Panc1 (cell line): ENCODE results near the gene IGF2BP1. TPM values are rescaled to one million over a fixed set of nuclear protein-coding genes. Genes with fewer than 3 reads are reported as not detected.

Experiments used
- ATAC-seq: fragments of 200-7000 bp; cut with Tn5 transposase; 2 replicates; pipeline ENCODE4 v1.9.1; 2020; ENCODE audit warnings: mild to moderate bottlenecking, moderate library complexity
- BruUV-seq: library from RNA; stranded (reverse); fragments of 400-500 nt; replicated peaks from 2 replicates; lab custom pipeline; 2021; lab: Mats Ljungman, UMichigan
- CTCF ChIA-PET: fragments of 300-600 bp; sonication (Branson Sonifier 250); formaldehyde crosslinking; loops from one replicate; lab custom pipeline; 2022; ENCODE audit warnings: antibody characterized with exemption; lab: Charles Lee
- POLR2A ChIA-PET: fragments of 300-600 bp; sonication (Branson Sonifier 250); formaldehyde crosslinking; loops from one replicate; lab custom pipeline; 2022; ENCODE audit warnings: antibody characterized with exemption; lab: Charles Lee
- DNase-seq: peaks from one replicate; pipeline ENCODE4 v3.0.0-alpha.2; 2010; ENCODE audit warnings: low read depth, low spot score
- H3K27ac ChIP-seq: 2 replicates; pipeline ENCODE4 v1.5.1; 2011; ENCODE audit warnings: mild to moderate bottlenecking, low read length, inconsistent platforms
- H3K27me3 ChIP-seq: fragments of 200-500 bp; sonication (Bioruptor generic); 2 replicates; pipeline ENCODE4 v1.6.0; 2014; ENCODE audit warnings: low read length, inconsistent platforms; ENCODE audit not compliant: control insufficient read depth, insufficient read depth
- H3K36me3 ChIP-seq: fragments of 200-500 bp; sonication (Bioruptor generic); 2 replicates; pipeline ENCODE4 v1.5.1; 2014; ENCODE audit warnings: inconsistent platforms, mild to moderate bottlenecking, low read length, moderate library complexity; ENCODE audit not compliant: control insufficient read depth, insufficient read depth
- H3K4me1 ChIP-seq: 2 replicates; pipeline ENCODE4 v1.5.1; 2011; ENCODE audit warnings: inconsistent platforms, mild to moderate bottlenecking, low read length, moderate library complexity; ENCODE audit not compliant: control insufficient read depth, insufficient read depth
- H3K4me3 ChIP-seq, 2 experiments: 2 replicates each; pipeline ENCODE4 v1.5.1; 2011 to 2012; ENCODE audit warnings: low read depth in 2 of 2, low read length in 2 of 2, mild to moderate bottlenecking in 2 of 2, inconsistent platforms in 1 of 2, moderate library complexity in 1 of 2
- H3K9me3 ChIP-seq: fragments of 200-500 bp; sonication (Bioruptor generic); 2 replicates; pipeline ENCODE4 v1.5.1; 2014; ENCODE audit warnings: low read depth, mild to moderate bottlenecking, inconsistent platforms, low read length, moderate library complexity; ENCODE audit not compliant: control insufficient read depth, insufficient read depth
- CTCF ChIP-seq: fragments of 450-650 bp; IDR thresholded peaks from 2 replicates; pipeline ENCODE4 v1.5.1; 2017; ENCODE audit warnings: mild to moderate bottlenecking
- POLR2AphosphoS5 ChIP-seq: IDR thresholded peaks from 2 replicates; pipeline ENCODE4 v1.6.1; 2012; ENCODE audit warnings: mild to moderate bottlenecking, low read depth, low read length, moderate library complexity
- REST ChIP-seq, 2 experiments: IDR thresholded peaks; 2 replicates each; pipeline ENCODE4 v1.6.1; 2011 to 2012; ENCODE audit warnings: low read depth in 2 of 2, control low read depth in 1 of 2, low read length in 1 of 2, mild to moderate bottlenecking in 1 of 2, moderate library complexity in 1 of 2; ENCODE audit not compliant: insufficient read depth in 1 of 2
- SIN3A ChIP-seq: IDR thresholded peaks from 2 replicates; pipeline ENCODE4 v1.6.1; 2012; ENCODE audit warnings: low read depth, mild to moderate bottlenecking, low read length, moderate library complexity, borderline replicate concordance; ENCODE audit not compliant: insufficient read depth
- TCF7L2 ChIP-seq: IDR thresholded peaks from 2 replicates; pipeline ENCODE4 v1.6.1; 2011; ENCODE audit warnings: mild to moderate bottlenecking, low read depth, low read length, inconsistent platforms
- in situ Hi-C: cut with HindIII; loops from 2 replicates; pipeline ENCODE4 v1.10.0; 2016; ENCODE audit warnings: low sequenced_read_pairs, low pct_unique_long_range_greater_than_20kb
- intact Hi-C: fragments of 100-400 bp; cut with micrococcal nuclease; formaldehyde crosslinking; loops from one replicate; pipeline ENCODE4 v1.10.0; 2022; ENCODE audit not compliant: unreplicated experiment
- total RNA-seq: library from RNA; stranded (reverse); gene quantifications from one replicate; pipeline ENCODE4 v1.2.1, GENCODE V29; 2021; ENCODE audit not compliant: unreplicated experiment

IGF2BP1 gene
- total RNA-seq, 1 experiment from 2014 or later = 109 TPM

GRCh38 chr17:49071106-49071505 is 73.9 kb downstream of the IGF2BP1 start:
- in situ Hi-C loops = no loop called here
- DNase-seq (no peak), ATAC-seq (no peak)
- TF ChIP-seq SIN3A (no peak), REST (IDR thresholded peaks at IDR 0.05; ENCODE audit: insufficient read depth in 1 of 2, low read depth in 2 of 2, low read length in 1 of 2) (no peak), CTCF (no peak), POLR2AphosphoS5 (no peak), TCF7L2 (no peak)
- no peak overlapping the region for H3K27ac ChIP-seq
- CTCF ChIA-PET = interaction anchor here (0.5 to 0.6 kb wide), 2 partner anchors 31 to 1553 kb away, joined by 4 to 7 read pairs; no protein-coding TSS in a partner anchor
- H3K4me1 ChIP-seq = no peaks in the 10 kb centered on the region
- H3K27me3 ChIP-seq = no peaks in the 10 kb centered on the region
- POLR2A ChIA-PET = no interaction called here
- H3K9me3 ChIP-seq = no peaks in the 10 kb centered on the region
- no peak overlapping the region for H3K4me3 ChIP-seq
- intact Hi-C loops = no loop called here
- H3K36me3 ChIP-seq = no peaks in the 10 kb centered on the region
- no TSS peak for BruUV-seq

- BruUV-seq = no TSS peak
- ChIA-PET CTCF (interaction anchor here (1.0 kb wide), 1 partner anchor 240 kb away, joined by 11 read pairs; no protein-coding TSS in a partner anchor), POLR2A (no interaction called here)
Measured at GRCh38 chr17:49074851-49075540, 77.8 kb downstream of the IGF2BP1 start.

More at GRCh38 chr17:49074851-49075540, 77.8 kb downstream of the IGF2BP1 start:
- TF ChIP-seq REST (IDR thresholded peaks at IDR 0.05; ENCODE audit: insufficient read depth in 1 of 2, low read depth in 2 of 2, low read length in 1 of 2) (no peak), SIN3A (no peak), POLR2AphosphoS5 (no peak), TCF7L2 (no peak), CTCF (no peak)
- intact Hi-C loops (no loop called here), in situ Hi-C loops (no loop called here)
- Histone ChIP-seq H3K9me3 (no peaks in the 10 kb centered on the region), H3K27ac (no peak overlapping the region), H3K36me3 (no peaks in the 10 kb centered on the region), H3K4me1 (no peaks in the 10 kb centered on the region), H3K4me3 (no peak overlapping the region), H3K27me3 (no peaks in the 10 kb centered on the region)
- no peak for DNase-seq
- no peak for ATAC-seq
